Measurements from ENCODE around the gene ST6GALNAC3. TPM values are rescaled to one million over a fixed set of nuclear protein-coding genes. Genes with fewer than 3 reads are reported as not detected.

The ST6GALNAC3 gene
- total RNA-seq, 1 donor from 2014 or later, result 4.7 TPM

DNA sequence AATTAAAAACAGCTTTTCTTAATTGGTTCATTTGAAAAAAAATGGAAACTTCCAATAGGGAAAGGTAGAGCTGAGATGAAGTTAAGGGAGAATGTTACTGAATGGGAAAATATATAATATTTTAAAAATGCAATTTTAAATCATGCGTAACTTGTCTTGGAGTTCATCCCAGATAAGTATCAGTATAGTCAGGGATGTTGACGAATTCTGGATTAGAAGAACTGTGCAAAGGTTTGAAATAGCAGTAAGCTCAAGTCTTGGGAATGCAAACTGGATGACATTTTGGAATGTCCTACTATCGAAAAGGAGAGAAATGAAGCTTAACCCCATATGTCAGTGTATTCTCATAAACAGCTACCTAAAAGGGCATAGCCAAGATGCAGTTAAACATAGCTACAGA is 4.0 kb upstream of the ST6GALNAC3 start:
- H3K27ac Mint-ChIP-seq (ENCODE audit: unreplicated experiment), result no peak overlapping the region
- no peaks in the 10 kb centered on the region for H3K27me3 Mint-ChIP-seq (ENCODE audit: low read depth)
- TF ChIP-seq CTCF (IDR thresholded peaks at IDR 0.05), result no peak
- peaks cover 35% of the 10 kb centered on the region for H3K4me1 Mint-ChIP-seq (ENCODE audit: low read depth)
- no peaks in the 10 kb centered on the region for H3K9me3 Mint-ChIP-seq (ENCODE audit: low read depth)
- H3K36me3 Mint-ChIP-seq (ENCODE audit: low read depth), result no peaks in the 10 kb centered on the region
- H3K4me3 Mint-ChIP-seq (ENCODE audit: unreplicated experiment), result no peak overlapping the region
- no peak for DNase-seq (ENCODE audit: low spot score)

DNA sequence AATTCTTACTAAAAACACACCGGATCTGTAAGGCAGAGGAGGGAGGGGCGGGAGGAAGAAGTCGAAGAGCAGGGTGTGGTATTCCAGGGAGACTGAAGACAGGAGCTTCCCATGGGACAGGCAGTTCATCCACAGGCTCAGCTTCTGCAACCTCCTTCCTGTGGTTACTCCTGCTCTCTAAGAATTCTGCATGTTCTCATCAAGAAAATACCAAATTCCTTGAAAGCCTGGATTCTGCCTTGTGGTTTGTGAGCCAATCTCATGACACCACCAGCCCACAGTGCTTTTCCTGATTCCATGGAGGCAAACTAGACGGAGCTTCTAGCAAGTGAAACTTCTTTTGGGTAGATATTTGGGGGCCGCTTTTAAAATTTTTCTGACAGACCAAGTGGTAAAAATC is 1.1 kb upstream of the ST6GALNAC3 start:
- Mint-ChIP-seq H3K36me3 (ENCODE audit: low read depth) (no peaks in the 10 kb centered on the region), H3K27me3 (ENCODE audit: low read depth) (no peaks in the 10 kb centered on the region), H3K27ac (ENCODE audit: unreplicated experiment) (peak overlapping the region; percentile 24), H3K4me3 (ENCODE audit: unreplicated experiment) (no peak overlapping the region), H3K9me3 (ENCODE audit: low read depth) (no peaks in the 10 kb centered on the region), H3K4me1 (ENCODE audit: low read depth) (peaks cover 39% of the 10 kb centered on the region)
- TF ChIP-seq CTCF (IDR thresholded peaks at IDR 0.05), result no peak
- DNase-seq (ENCODE audit: low spot score), result no peak

DNA sequence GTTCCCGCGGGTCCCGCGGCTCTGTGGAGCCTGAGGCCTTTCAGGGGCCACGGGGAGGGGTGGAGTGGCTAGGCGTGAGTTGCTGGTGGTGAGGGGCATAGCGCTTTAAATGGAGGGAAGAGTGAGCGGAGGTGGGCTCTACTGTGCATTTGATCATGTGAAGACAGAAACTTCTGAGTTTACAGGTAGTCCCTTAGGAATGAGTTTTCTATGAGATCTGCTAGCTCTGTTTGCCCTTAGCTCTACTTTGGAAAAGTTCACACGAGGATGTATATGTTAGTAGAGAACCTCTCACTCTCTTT is 593 bp downstream of the ST6GALNAC3 start:
- H3K4me1 Mint-ChIP-seq (ENCODE audit: low read depth), result peaks cover 29% of the 10 kb centered on the region
- H3K9me3 Mint-ChIP-seq (ENCODE audit: low read depth), result no peaks in the 10 kb centered on the region
- no peaks in the 10 kb centered on the region for H3K36me3 Mint-ChIP-seq (ENCODE audit: low read depth)
- peak overlapping the region; percentile 82 for H3K4me3 Mint-ChIP-seq (ENCODE audit: unreplicated experiment)
- TF ChIP-seq CTCF (IDR thresholded peaks at IDR 0.05), result no peak
- no peak overlapping the region for H3K27ac Mint-ChIP-seq (ENCODE audit: unreplicated experiment)
- no peak for DNase-seq (ENCODE audit: low spot score)
- H3K27me3 Mint-ChIP-seq (ENCODE audit: low read depth), result no peaks in the 10 kb centered on the region

DNA sequence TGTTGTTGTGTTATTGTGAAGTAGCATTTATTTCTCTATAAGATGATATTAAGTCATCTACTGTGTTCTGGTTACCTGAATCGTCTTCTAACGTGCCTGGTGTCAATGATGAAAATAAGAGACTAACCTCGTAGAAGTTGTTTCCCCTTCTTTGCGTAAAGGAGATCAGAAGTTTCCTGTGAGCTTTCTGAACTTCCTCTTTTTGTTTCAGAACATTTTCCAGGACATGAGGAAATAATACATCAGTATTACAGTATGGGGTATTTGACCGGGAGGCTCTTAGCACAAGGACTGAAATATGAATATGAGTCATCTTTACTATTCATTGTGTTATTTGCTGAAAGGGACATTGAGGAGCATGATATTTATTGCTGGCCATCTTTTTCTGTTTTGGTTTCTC is 1.3 kb downstream of the ST6GALNAC3 start:
- Mint-ChIP-seq H3K4me3 (ENCODE audit: unreplicated experiment) (no peak overlapping the region), H3K27ac (ENCODE audit: unreplicated experiment) (no peak overlapping the region), H3K36me3 (ENCODE audit: low read depth) (peaks cover under 1% of the 10 kb centered on the region), H3K9me3 (ENCODE audit: low read depth) (no peaks in the 10 kb centered on the region), H3K27me3 (ENCODE audit: low read depth) (no peaks in the 10 kb centered on the region), H3K4me1 (ENCODE audit: low read depth) (peaks cover 29% of the 10 kb centered on the region)
- no peak for DNase-seq (ENCODE audit: low spot score)
- TF ChIP-seq CTCF (IDR thresholded peaks at IDR 0.05), result no peak

DNA sequence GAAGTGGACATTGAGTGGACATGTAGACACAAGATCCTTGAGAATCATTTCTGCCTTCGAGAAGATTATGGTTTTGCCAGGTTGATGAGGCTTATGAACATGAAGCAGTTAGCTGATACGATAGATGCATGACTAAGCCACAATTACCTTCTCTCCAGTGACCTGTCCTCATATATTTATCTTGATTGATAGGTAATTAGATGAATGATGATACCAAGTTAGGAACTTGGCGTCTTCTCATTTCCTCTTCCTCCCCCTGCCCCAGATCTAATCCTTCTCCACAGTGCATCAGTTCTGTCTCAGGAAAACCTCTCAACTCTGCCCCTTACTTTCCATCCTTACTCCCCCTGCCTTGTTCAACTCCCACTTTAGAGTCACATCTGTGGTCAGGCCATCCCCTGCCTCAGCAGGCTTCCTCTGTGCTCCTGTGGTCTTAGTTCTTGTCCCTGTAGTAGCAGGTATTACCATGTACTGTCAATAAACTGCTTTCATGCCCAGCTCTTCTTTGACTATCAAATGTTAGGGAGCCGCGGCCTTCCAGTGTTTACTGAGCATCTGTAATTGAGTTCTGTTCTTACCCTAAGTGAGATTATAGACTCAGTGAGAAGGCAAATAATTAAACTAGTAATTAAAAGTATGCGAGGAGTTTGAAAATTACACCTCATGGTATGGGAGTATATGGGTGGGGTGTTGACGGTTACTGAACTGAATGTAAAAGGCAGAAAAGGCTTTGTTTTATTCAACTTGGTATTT is 5.1 kb downstream of the ST6GALNAC3 start:
- Mint-ChIP-seq H3K4me1 (ENCODE audit: low read depth) (peaks cover 23% of the 10 kb centered on the region), H3K9me3 (ENCODE audit: low read depth) (no peaks in the 10 kb centered on the region), H3K27me3 (ENCODE audit: low read depth) (peaks cover 4% of the 10 kb centered on the region), H3K36me3 (ENCODE audit: low read depth) (peaks cover 2% of the 10 kb centered on the region), H3K27ac (ENCODE audit: unreplicated experiment) (no peak overlapping the region), H3K4me3 (ENCODE audit: unreplicated experiment) (no peak overlapping the region)
- DNase-seq (ENCODE audit: low spot score), result no peak
- no peak for TF ChIP-seq CTCF (IDR thresholded peaks at IDR 0.05)
